Activated T-cell treated with anti-CD3 and anti-CD28 coated beads for 48 hours (primary cell): ENCODE data around the gene HEY2.
A peak's percentile ranks its signal among the peaks of the same experiment; 100 is the strongest.
"Not testable (repeated sequence)": the region's sequence is repeated elsewhere in the genome, so short reads cannot be mapped to it uniquely, and the experiment has no call there.

Experiments used
- DNase-seq: peaks from one replicate; pipeline ENCODE4 v3.0.0-alpha.2; 2020; ENCODE audit warnings: low read depth

HEY2 gene

DNA sequence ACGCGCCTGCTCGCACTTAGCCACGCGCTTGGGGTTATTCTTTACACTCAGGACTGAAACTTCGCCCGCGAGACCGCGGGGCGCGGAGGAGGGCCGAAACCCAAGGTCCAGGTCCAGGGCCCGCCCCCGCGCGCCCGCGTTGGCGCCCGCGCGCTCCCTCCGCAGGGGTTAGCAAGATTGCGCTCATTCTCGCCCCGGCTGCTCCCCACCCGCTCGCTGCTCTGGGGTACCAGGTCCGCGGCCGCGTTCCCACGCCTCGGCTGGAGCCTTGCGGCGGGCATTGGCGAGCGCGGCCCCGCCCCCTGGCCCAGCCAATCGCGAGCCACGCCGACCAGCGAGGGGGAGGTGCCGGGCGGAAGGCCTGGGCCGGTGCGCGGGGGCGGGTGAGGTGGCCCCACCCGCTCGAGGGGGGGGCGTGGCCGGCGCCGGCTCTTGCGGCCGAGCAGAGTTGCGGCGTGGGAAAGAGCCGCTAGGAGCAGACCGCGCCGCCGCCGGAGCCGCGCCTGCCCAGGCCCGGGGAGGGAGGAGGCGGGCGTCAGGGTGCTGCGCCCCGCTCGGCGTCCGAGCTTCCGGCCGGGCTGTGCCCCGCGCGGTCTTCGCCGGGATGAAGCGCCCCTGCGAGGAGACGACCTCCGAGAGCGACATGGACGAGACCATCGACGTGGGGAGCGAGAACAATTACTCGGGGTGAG is at the start of gene HEY2:
Gene HEY2 (plus strand): TSS at position 460 of the 692 bp plus-strand sequence. CDS start 145 bp downstream, at position 605.
- peak; percentile 86 for DNase-seq

DNA sequence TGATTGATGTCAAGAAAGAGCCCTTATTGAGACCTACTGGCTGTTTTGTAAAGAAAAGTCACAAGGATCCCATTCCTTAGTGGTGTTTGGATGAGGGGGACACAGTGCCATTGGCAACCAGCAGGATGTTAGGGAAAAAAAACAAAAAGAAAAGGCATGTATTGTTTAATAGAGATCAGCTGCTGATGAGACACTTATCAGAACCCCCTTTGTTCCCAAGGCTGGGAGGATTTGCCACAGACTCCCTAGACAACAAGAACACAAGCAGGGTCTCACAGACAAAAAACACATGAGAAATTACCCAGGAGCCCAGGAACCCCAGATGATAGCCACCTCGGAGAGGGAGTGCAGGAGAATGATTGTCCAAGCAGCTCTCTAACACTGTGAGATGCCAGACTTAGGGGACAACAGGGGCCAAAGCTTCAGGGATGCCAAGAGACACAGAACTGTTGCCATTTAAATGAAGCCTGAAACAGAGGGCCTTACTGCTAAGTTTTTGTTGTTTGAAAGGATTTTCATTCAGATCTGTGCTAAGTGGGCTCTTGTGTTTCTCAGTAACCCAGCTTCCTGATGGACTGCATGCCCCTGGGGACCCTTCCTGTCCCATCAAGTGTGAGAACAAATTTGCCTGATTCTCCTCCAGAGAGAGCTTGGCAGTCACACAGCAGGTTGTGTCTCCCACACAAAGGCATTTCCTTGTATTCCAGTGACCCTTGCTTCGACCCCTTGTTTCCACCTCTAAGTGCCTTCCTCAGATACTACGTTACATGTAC is 48.7 kb upstream of the HEY2 start:
- DNase-seq = no peak

DNA sequence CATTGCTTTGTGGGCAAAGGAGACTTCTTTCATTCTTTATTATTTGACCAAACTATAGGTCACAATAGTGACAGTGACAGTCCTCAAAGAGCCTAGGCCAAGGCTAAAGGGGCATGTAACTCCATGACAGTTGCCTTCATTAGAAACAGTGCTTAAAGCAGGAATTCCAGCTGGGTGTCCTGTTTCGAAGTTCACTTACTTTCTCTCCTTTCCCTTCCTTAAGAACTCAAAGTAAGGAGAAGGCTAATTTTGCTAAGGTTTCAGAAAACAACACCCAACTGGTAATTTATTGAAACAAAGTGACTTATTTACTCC is 48.1 kb upstream of the HEY2 start:
- no peak for DNase-seq

DNA sequence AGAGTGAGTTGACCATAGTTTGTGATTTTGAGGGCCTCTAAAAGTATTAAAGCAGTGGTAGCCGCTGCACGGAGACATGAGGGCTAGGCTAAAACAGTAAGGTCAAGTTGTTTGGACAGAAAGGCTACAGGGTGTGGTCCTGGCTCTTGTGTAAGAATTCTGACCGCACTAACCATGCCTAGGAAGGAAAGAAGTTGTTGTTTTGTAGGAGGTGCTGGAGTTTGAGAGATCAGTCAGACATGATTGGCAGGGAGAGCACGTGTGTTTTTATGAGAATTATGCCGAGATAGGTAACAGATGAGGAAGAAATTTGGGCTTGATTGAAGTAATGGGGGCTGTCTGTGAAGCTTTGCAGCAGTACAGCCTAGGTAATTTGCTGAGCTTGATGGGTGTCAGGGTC is 45.5 kb upstream of the HEY2 start:
- DNase-seq = not testable (repeated sequence)

DNA sequence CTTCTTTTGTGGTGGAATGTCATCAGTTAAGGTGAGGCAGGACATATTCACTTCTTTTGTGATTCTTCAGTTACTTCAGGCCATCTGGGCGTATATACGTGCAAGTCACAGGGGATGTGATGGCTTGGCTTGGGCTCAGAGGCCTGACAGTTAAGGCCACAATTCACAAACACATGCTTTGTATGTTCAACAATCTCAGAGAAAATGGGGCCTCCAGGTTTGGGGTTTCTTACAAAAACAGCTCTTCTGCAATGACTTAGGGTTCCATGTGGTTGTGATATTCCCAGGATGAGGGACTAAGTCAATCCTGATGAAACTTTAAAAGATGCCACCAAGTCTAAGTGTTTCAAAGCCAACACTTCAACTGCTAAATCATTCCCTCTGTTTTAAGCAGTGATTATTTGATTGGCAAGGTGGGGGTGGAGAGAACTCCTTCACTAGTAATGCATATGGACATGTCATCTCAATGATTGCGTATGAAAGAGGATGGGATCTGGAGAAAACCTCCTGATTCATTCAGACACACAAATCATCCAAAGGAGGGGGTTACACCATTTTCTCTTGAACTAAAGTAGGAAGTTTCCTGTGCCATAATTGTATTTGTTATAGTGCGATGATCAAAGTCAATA is 41.7 kb upstream of the HEY2 start:
- DNase-seq = no peak

DNA sequence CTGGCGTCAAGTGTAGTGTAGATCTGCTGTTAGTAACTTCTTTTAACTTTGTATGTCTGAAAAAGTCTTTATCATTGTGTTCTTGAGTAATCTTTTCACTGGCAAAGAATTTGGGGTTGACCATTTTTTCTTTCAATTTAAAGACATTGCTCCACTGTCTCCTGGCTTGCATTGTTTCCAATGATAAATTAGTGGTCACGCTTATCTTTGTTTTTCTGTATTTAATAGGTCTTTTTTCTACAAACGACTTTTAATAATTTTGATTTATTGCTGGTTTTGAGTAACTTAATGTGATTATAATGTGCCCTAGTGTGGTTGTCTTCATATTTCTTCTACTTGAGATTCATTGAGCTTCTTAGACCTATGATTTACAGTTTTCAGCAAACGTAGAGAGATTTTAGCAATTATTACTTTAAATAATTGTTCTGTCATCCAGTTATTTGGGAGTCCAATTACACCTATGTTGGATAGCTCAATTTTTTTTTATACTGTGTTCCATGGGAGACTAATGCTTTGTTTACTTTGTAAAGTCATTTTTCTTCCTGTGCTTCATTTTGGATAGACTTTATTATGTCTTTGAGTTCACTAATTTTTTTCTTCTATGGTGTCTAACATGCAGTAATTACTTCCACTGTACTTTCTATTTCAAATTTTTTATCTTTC is 38.3 kb upstream of the HEY2 start:
- DNase-seq = no peak

DNA sequence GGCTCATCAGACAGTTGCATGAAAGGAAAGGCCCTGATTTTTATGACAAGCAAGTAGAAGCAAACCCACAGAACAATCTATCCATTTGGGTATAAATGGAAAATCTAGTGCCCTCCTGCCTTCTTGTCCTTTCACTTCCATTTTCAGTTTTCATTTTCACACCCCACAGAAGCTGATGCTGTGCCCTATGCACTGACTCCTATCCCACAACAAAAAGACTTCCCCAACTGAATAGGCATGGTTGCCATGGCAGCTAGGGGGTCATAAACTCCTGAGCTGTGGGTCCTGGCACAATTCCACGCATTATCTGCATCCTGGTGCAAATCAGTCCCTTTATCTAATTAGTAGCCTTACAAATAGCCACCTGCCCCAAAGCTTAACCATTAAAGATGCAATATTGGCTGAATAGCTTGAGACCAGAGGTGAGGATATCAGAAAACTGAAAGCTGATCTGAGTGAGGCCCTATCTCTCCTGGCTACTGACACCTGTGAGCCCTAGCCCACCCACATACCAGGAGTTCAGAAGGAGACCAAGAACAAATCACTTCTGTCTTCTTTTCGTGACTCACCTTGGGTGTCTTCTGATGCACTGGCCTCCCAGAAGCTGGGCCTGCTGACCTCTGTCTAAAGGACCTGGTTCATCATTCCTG is 34.9 kb upstream of the HEY2 start:
- DNase-seq = no peak

DNA sequence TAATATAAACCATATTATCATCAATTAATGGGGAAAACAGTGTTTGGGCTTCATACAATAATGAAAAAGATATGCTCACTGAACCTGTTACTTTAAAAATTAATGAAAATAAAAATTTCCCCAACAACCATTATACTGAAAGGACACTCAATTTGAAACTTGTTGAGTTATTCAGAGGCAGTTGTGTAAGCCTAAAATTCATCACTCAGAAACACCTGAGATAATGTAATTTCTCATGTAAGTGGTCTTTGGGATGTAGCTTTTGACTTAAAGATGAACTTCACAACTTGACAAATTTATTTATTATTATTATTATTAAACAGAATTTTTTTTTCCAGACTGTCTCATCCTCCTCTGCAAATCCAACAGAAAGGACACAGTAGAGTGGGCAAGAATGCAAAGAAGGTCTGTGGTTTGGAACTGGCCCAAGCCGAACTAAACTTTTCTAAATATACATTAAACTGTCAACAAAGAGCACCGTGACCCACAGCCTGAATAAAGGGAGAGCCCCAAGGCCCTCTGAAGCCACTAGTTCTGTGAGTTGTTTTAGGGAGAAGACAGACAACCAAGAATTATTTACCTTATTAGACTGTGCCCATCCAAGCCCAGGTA is 32.2 kb upstream of the HEY2 start:
- DNase-seq = no peak

DNA sequence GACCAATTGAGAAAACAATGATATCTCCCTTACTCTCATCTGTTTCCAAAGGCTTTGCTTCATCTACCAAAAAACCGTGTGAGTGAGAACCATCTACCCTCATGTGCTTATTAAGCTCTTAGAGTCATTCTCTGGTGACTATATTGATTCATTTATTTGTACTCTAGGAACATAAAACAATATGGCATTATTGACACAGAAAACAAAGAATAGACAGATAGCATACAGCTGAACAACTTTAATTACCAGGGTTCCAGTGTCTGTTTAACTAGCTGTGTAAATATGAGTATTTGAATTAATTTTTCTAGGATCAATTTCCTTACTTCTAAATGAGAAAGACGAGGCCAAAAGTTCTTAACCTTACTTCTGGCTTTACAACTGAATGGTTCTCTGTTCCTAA is 31.3 kb upstream of the HEY2 start:
- no peak for DNase-seq

DNA sequence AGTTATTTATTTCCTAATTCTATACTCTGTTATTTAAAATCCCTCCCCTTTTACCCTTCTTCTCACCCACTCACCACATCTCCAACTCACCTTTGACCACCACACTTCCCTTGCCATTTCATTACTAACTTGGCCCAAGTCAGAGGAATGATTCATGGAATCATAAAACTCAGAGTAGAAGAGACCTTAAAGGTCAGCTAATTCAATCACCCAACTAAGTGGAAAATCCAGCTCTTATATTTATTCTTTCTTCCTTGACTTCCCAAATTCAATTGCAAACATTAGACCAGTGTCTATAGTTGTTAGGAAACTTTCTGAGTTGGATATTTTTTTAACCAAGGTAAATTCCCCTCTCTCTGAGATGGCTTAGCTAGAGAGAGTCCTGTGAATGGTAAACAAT is 26.5 kb upstream of the HEY2 start:
- DNase-seq = no peak

DNA sequence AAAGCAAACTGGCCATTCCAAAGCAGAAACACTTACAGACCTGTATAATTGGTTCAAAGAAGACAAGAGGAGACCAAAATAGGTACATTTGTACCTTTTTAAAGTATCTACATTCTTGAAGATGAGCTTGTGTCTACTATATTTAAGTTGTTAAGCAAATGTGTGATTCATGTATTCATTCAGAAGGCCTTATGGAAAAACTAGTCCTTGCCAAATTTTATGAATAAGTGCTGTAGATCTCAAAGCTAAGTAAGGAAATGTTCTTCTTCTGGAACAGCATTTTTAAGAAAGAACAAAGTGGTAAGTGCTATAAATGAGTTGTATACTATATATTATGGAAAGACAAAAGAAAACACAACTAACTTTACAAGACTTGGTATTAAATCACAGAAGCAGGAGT is 22.2 kb upstream of the HEY2 start:
- no peak for DNase-seq

DNA sequence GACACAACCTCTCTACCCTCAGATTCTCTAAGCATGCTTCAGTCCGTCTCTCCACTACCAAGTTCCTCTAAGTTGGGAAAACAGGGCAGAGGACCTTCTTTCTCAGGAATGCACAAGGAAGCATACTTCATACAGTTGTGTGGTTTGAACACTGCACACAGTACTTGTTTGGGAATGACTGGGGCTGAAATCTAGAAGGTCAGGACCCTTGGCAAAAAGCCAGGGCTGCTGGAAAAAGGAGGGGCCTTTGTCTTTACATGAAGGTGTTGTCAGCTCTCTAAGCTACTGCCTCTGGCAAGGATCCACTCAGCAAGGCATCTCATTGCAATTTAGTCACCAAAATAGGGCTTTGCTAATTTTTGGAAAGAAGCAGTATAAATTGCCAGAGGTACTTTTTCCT is 20.7 kb upstream of the HEY2 start:
- no peak for DNase-seq

DNA sequence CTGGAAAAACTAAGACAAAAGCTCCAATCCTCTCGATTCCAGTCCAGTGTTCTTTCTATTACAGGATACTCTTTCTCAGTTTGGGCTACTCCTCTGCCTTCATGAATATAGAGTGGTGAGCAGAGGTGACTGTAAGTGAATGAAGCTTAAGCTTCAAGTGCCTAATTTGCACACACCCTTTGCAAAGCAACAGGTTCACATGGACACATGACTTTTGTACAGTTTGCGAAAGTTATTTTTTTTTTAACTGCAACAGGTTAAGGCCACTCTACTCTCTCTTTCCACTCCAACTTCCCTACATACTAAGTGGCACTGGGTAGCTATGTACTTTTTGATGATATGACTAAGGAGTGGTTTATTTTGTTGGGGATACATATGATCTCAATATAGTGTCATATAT is 19.4 kb upstream of the HEY2 start:
- DNase-seq = no peak

DNA sequence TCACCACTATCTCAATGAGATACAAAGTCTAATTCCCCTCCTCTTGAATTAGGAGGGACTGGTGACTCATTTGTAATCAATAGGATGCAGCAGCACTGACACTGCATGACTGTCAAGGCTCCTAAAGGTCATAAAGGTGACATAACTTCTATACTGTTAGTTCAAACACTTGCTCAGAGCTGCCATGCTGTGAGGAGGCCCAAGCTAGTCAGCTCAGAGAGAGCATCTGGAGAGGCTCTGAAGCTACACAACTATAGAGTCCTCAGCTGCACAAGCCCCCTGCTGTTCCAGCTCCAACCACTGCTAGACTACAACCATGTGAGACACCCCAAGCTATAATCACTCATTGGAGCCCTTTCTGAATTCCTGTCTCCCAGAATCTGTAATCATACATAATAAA is 17.0 kb upstream of the HEY2 start:
- DNase-seq = no peak

DNA sequence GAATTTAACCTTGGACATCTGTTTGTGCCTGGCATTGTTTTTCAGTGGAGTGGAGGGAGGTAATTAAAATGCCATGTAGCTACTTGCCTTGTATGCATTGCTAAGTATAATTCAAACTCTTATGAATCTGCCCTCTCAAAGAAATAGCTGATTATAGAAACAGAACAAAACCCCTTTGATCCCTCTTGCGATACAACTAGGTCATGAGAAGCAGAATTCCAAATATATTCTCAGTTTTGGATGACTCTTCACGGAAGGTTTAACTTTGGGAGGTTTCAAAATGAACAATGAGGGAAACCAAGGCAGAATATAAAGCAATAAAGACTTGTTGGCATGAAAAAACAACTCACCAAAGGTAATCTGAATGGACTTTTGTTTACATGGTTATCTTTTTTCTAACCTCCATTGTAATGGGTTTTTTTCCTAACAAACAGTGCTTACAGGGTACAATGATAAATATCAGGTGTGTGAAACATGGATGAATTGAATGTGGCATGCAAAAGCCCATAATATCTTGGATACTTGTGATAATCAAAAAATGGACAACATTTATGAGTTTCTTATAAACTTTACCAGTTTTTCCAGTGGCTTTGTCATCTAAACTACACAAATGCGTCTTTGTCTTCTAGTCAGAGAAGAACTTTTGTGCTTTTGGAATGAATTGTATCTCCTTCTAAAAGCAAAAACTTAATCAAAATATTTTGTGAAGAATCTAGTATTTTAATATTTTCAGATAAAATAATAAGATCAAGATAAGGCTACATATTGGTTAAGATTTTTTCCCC is 15.7 kb upstream of the HEY2 start:
- DNase-seq = no peak

DNA sequence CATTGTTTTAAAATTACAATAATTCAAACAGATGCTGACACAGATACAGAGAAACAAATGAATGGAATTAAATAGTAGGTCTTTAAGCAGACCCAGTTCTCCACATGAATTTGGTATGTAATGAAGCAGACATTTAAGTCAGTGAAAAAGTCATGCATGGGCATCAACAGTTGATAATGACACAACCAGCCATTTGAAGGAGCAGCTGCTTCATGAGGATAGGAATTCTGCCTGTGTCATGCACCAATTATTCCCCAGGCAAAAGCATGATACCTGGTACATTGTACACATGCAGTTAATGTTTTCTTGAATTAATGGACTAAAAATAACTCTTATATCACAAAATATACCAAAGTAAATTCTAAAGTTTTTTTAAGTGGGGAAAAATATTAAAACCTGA is 11.2 kb upstream of the HEY2 start:
- DNase-seq = no peak

DNA sequence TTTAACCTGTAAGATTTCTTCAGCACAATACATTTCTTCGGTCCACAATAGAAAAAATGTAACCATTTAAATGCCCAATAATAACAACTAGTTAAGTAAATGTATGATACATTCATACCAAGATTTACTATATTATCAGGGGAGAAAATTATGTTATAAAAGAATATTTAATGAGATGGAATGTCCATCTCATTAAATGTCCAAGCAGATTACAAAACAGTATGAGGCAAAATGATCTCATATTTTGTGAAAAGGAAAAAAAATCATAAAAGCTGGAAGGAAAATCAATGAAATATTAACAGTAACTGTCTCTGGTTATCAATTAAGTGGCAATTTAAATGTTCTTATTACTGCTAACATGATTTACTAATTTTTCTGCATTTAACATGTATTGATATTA is 10.1 kb upstream of the HEY2 start:
- DNase-seq = no peak

DNA sequence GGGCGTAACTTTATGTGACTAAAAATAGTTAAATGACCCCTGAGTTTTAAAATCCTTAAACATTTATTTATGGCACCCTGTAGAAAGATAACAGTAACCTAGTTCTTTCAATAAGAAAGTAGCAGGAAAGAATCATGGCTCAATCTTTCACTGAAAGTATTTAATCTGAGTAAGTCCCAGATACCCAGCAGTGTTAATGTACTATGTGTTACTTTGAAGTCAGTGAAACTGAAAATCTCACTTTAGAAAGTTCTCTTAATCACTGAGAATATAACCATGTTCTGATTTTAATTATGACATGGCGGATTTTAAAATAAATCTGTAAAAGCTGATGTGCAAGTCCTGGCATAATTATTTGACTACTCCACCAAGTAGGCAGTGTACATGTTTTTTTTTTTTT is 8.1 kb upstream of the HEY2 start:
- DNase-seq = no peak

DNA sequence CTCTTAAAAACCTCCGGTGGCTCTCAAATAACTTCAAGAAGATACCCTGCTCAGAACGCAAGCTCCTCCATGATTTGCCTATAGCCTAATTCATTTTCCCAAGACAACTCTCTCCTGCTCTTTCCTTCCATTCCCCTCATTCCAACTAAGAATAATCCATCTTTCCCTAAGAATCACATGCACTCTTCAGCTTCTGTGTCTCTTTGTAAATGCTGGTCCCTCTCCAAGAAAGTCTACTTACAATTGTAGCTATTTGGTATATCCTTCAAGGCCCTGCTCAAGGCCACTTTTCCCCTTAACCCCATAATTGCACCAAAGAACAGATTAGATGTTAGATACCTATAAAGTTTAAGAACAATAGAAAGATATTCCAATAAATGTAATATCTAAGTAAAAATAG is 7.4 kb upstream of the HEY2 start:
- no peak for DNase-seq

DNA sequence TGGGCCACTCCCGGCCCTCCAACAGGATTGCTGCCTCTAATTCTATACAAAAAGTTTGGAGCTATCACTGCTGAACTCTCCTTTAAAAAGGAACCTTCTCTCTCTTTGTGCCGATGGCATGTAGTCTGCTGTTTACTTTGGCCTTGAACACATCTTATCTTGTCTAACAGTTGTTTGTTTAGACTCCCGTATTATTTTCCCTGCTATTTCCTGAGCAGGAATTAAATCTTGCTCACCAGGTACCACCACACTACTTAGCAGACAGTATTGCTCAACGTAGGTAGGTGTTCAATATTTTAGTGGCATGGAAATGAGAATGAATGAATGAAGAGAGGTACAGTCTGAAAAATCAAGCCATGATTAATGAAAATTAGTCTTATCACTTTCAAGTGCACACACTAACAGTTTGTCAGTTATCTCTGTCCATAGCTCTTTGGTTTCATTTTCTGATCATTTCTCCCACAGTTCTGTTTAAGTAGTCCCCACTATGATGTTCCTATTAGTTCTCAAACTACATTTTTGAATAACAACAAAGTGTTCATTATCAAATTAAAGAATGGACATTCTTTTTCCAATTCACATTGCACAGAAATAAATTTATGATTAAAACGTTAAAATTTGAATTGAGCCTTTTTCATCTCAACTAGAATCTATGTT is 6.8 kb upstream of the HEY2 start:
- no peak for DNase-seq

DNA sequence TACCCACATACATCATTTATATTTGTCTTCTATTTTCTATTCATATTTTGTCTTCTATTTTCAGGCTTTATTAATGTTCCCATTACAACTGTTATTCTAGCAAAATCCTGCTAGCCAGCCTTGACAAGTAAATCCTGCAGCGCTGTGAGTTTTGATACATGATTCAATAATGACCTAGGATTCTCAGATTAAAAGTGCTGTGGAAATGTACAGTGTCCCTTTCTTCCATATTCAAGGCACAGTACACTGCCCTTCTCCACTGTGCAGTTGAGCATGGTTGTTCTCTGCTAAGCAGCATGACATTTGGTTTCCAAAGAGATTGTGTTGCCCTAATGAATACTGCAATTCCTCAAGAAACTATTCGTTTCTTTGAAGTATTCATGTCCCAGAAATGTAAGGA is 5.8 kb upstream of the HEY2 start:
- no peak for DNase-seq
